ENCODE results near the gene TMEM270.

TMEM270 gene

DNA sequence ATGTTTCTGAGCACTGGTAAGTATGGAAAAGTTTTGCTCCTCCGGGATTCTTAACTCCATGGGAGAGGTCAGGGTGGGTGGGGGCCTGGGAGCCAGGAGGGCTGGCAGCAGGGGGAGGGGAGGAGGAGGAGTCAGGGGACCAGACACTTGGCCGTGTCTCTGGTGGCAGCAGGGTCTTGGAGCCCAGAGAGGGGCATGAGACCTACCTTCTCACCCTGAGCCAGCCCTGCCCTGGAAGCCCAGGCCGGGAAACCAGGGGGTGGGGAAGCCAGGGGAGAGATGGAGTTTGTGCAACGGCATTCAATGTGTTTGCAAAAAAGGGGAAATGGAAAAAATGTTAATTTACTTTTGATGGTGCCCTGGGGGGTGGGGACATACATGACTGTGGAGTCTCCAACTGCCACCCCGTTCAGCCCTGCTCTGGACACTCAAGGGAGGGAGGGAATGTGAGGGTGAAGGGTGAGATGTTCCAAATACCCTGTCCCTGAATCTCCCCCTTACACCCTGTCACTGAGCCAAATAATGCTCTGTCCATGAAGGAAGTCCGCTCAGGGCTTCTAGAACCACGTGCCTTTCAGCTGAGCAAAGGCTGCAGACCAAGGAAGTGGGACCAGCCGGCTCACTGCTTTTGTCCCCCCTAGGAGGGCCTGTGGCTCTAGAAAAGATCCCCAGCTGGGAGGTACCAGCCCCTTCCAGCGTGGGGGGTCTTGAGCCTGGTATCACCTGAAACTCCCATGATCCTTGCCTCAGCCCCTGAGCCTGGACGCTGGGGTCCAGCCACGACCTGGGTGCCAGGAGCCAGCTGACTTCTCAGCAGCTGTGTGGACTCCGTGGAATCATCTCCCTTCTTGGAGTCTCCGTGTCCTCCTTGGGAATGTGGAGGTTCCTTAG is 48.3 kb downstream of the TMEM270 start:
- no peak for DNase-seq

DNA sequence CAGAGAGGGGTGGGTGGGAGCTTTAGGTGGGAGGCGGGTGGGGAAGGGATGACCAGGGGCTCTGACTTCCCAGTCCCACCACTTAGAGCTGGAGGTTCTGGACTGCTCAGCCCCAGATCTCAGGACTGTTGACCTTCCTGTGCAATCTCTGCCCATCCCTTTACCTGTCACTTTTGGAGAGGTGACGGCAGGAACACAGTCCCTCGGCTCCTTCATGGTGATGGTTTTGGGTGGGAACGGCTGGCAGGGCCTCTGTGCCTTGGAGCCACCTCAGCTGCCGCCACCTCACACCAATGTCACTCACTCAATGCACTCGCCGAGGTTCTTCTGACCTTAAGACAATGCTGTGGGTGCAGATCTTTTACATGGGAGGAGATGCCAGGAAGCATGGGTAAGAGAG is 49.0 kb downstream of the TMEM270 start:
- DNase-seq = no peak

DNA sequence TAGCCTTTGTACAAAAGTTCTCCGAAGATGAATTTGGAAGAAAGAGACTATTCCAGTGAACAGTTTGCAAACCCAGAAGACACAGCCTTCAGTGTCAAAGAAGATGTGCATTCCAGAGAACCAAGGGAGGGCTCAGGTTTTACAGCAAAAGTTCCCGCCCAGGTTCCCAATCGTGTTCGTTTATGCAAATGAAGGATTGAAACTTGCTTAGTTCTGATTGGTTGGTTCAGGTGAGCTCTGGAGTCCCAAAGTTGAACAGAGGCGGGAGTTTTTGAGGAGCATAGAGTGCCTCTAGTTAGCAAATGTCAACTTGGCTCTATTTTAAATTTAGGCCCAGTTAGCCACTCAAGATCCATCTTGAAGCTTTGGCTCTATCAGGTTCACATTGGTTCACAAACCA is 51.3 kb downstream of the TMEM270 start:
- no peak for DNase-seq
